Suprapubic skin (tissue), 4 donors: ENCODE measurements around the gene MARCHF3.

ENCODE experiments used
- EP300 ChIP-seq: sonication (generic); formaldehyde crosslinking; IDR thresholded peaks from one replicate; pipeline ENCODE4 v1.6.1; 2017; ENCODE audit warnings: antibody characterized with exemption
- POLR2A ChIP-seq, 2 donors: fragments of 450-650 bp; IDR thresholded peaks; one replicate each; pipeline ENCODE4 v1.6.1; 2017; ENCODE audit warnings: antibody characterized with exemption in 2 of 2, mild to moderate bottlenecking in 2 of 2, moderate library complexity in 2 of 2
- POLR2AphosphoS5 ChIP-seq, 3 donors: sonication (generic); formaldehyde crosslinking; IDR thresholded peaks; one replicate each; pipeline ENCODE4 v1.6.1; 2017; ENCODE audit warnings: antibody characterized with exemption in 3 of 3
- TF ChIP-seq, protein P1 (sequence below), 2 donors: fragments of 200-600 bp in 1 of 2; fragments of 450-650 bp in 1 of 2; sonication (generic) in 1 of 2; IDR thresholded peaks; one replicate each; pipeline ENCODE4 v1.5.1; 2016 to 2019; ENCODE audit warnings: antibody characterized with exemption in 2 of 2, mild to moderate bottlenecking in 1 of 2, moderate library complexity in 1 of 2

DNA sequence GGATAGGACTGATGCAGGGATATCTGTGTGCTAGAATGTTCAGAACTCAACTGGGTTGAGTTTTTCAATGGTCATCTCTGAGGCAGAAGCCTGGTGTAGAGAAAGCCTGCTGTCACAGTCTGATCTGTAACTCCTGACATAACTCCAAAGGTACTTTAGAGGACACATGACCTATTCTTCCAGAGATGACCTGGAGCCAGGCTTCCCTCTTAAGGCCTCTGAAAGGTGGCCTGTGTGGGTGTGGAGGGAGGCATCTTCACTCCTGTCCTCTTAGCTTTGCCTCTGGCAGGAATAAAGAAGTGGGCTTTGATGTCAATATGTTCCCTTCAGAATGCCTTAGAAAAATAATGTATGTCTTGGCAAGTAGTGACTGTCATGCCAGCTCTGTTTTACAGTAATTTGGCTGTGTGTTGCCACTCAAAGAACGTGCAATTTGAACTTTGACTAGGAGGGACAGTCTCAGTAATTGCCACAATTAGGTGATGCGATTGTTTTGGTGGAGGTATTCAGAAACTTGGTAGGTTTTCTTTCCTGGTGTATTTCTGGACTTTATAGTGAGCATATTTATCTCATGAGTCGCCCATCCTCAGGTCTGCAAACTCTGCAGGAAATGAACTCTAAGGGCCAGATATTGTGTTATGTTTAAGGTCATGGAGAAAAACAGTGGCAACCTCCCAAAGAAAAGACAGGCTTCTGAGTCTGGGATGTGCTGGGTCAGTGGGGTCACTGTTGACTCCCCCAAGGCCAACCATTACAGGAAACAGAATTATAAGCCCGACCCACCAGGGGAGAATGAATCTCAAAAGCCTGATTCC lies 46.2 kb upstream of the MARCHF3 start:
- TF ChIP-seq, protein P1, sequence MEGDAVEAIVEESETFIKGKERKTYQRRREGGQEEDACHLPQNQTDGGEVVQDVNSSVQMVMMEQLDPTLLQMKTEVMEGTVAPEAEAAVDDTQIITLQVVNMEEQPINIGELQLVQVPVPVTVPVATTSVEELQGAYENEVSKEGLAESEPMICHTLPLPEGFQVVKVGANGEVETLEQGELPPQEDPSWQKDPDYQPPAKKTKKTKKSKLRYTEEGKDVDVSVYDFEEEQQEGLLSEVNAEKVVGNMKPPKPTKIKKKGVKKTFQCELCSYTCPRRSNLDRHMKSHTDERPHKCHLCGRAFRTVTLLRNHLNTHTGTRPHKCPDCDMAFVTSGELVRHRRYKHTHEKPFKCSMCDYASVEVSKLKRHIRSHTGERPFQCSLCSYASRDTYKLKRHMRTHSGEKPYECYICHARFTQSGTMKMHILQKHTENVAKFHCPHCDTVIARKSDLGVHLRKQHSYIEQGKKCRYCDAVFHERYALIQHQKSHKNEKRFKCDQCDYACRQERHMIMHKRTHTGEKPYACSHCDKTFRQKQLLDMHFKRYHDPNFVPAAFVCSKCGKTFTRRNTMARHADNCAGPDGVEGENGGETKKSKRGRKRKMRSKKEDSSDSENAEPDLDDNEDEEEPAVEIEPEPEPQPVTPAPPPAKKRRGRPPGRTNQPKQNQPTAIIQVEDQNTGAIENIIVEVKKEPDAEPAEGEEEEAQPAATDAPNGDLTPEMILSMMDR (IDR thresholded peaks at IDR 0.05), result no peak
- TF ChIP-seq EP300, result no peak
- TF ChIP-seq POLR2AphosphoS5 (IDR thresholded peaks at IDR 0.05), result no peak
- no peak for TF ChIP-seq POLR2A (IDR thresholded peaks at IDR 0.05)
